GM13976 (cell line): ENCODE results near the gene CTSL.
"Not testable (repeated sequence)": the region's sequence is repeated elsewhere in the genome, so short reads cannot be mapped to it uniquely, and the experiment has no call there.

Source experiments
- DNase-seq: peaks from one replicate; pipeline ENCODE4 v3.0.0; 2012; ENCODE audit warnings: low spot score
- in situ Hi-C: fragments of 300-500 bp; cut with MboI; formaldehyde crosslinking; loops from one replicate; pipeline ENCODE4 v1.12.0; 2022; ENCODE audit warnings: low sequenced_read_pairs, mixed read lengths, inconsistent platforms; ENCODE audit not compliant: unreplicated experiment
- TF ChIP-seq, protein P1 (sequence below): IDR thresholded peaks from 2 replicates; pipeline ENCODE4 v1.5.1; 2012; ENCODE audit warnings: borderline replicate concordance, mild to moderate bottlenecking; ENCODE audit not compliant: insufficient read depth; ENCODE audit errors: extremely low read depth, missing control alignments, control extremely low read depth

CTSL gene

DNA sequence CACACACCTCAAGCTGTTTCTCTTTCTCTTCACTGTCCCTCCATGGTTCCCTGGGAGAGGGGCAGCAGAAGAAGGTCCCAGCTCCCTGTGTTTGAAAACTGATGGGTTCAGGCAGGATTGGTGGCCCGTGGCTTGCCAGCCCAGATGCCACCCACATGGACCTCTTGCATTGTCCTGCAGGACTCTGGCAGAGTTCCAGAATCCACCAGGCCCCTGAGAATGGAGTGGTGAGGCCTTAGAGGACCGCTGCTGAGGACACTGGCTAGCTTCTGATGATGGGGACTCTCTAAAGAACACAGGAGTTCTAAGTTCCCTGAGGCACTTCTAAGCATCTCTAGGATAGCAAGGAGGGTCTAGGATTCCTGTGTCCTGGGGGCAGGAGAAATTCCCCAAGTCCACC, 24.8 kb downstream of the CTSL start:
- DNase-seq, result no peak
- in situ Hi-C loops, result no loop called here
- TF ChIP-seq, protein P1, sequence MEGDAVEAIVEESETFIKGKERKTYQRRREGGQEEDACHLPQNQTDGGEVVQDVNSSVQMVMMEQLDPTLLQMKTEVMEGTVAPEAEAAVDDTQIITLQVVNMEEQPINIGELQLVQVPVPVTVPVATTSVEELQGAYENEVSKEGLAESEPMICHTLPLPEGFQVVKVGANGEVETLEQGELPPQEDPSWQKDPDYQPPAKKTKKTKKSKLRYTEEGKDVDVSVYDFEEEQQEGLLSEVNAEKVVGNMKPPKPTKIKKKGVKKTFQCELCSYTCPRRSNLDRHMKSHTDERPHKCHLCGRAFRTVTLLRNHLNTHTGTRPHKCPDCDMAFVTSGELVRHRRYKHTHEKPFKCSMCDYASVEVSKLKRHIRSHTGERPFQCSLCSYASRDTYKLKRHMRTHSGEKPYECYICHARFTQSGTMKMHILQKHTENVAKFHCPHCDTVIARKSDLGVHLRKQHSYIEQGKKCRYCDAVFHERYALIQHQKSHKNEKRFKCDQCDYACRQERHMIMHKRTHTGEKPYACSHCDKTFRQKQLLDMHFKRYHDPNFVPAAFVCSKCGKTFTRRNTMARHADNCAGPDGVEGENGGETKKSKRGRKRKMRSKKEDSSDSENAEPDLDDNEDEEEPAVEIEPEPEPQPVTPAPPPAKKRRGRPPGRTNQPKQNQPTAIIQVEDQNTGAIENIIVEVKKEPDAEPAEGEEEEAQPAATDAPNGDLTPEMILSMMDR, result no peak

DNA sequence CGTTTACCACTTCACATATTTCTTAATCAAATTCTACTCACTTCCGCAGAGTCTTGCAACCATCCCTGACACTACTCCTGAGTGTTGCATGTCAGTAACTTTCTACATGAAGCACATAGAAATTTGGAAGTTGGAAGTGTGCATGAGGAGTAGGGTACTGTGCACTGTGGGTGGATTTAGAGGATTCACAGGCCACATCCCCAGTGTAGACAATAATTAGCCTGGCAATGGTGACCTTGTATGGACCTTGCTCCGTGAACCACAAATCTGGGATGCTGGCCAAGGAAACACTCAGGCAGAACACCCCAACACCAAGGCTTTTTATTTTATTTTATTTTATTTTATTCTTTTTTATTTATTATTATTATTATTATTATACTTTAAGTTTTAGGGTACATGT, 25.5 kb downstream of the CTSL start:
- TF ChIP-seq, protein P1, result no peak
- in situ Hi-C loops, result no loop called here
- no peak for DNase-seq

DNA sequence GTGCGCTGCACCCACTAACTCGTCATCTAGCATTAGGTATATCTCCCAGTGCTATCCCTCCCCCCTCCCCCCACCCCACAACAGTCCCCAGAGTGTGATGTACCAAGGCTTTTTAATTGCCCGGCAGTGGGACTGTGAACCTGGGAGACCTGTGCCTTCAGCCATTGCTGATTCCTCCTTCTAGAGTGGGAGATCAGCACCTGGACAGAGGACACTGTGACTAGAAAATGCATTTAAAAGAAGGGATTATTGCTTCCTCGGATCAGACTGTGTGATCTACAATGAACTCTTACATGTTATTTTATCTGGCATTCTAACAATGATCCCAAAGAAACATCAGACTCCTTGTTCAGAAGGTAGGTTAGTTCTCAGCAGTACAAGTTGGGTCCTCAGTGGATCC, 25.9 kb downstream of the CTSL start:
- in situ Hi-C loops, result no loop called here
- no peak for DNase-seq
- TF ChIP-seq, protein P1, result no peak

DNA sequence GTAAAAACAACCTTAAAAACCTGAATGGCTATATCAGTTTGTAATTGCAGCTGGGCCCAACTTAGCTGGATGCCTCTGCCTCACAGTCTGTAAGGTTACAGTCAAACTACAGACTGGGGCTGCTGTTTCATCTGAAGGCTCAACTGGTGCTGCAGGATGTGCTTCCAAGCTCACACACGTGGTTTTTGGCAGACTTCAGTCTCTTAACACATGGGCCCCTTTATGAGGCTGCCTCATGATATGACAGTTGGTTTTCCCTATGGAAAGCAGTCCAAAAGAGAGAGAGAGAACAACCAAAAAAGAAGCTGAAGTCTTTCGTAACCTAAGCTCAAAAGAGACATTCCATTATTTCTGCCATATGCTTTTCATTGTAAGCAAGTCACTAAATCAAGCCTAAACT, 27.4 kb downstream of the CTSL start:
- in situ Hi-C loops, result no loop called here
- DNase-seq, result no peak
- TF ChIP-seq, protein P1, result no peak

DNA sequence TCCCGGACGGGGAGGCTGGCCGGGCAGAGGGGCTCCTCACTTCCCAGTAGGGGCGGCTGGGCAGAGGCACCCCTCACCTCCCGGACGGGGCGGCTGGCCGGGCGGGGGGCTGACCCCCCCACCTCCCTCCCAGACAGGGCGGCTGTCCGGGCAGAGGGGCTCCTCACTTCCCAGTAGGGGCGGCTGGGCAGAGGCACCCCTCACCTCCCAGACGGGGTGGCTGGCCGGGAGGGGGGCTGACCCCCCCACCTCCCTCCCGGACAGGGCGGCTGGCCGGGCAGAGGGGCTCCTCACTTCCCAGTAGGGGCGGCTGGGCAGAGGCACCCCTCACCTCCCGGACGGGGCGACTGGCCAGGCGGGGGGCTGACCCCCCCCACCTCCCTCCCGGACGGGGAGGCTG, 32.4 kb downstream of the CTSL start:
- in situ Hi-C loops, result not testable (repeated sequence)

DNA sequence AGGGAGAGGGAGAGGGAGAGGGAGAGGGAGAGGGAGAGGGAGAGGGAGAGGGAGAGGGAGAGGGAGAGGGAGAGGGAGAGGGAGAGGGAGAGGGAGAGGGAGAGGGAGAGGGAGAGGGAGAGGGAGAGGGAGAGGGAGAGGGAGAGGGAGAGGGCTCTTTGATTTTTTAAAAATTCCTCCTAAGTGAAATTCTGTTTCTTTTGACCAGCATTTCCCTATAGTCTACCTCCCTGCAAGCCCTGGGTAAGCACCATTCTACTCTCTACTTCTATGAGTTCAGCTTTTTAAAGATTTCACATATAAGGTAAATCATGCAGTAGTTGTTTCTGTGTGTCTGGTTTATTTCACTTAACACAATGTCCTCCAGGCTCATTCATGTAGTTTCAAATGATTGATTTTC, 34.1 kb downstream of the CTSL start:
- DNase-seq, in situ Hi-C loops: not testable (repeated sequence)

More for the DNA sequence above, 32.4 kb downstream of the CTSL start:
- DNase-seq, result not testable (repeated sequence)

DNA sequence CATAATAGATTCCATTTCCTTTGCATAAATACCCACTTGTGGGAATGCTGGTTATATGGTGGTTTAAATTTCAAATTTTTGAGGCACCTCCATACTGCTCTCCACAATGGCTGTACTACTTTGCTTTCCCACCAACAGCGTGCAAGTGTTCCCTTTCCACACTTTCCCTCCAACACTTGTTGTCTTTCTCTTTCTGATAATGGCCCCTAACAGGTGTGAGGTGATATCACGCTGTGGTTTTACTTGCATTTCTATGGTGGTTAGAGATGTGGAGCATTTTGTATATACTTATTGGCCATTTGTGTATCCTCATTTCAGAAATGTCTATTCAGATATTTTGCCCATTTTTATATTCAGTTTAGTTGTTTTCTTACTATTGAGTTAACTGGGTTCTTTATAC, 34.6 kb downstream of the CTSL start:
- TF ChIP-seq, protein P1, result no peak
- in situ Hi-C loops, result no loop called here
- no peak for DNase-seq

DNA sequence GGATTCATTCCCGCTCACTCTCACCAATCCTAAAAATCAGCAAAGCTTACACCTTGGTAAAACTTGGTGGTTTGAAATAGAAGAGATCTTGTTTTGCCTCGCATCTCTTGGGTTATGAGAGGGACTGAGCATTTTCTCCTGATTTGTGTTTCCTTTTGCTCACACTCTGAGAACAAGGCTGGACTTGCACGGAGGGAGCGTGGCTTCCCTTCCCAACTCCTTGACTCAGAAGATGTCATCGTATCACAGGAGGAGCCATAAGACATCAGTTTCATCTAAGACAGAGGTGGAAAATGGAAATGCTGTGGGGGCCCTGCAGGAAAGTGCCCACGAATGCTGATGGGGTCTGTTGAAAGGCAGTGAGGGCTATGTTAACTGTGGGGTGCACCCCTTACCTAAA, 37.4 kb downstream of the CTSL start:
- TF ChIP-seq, protein P1, result no peak
- no peak for DNase-seq
- in situ Hi-C loops, result no loop called here
